PFSK-1 (cell line): Measurements from ENCODE around the gene XDH.

Source experiments
- POLR2AphosphoS5 ChIP-seq: IDR thresholded peaks from 2 replicates; pipeline ENCODE4 v1.6.1; 2012; ENCODE audit warnings: low read depth, mild to moderate bottlenecking, control low read depth, low read length, moderate library complexity
- REST ChIP-seq, 2 experiments: IDR thresholded peaks; 2 replicates each; pipeline versions ENCODE4 v1.6.1 to v1.8.0; 2011 to 2012; ENCODE audit warnings: low read depth in 2 of 2, low read length in 2 of 2, control low read depth in 1 of 2, inconsistent platforms in 1 of 2, mild to moderate bottlenecking in 1 of 2, moderate library complexity in 1 of 2; ENCODE audit not compliant: insufficient read depth in 1 of 2
- SIN3A ChIP-seq: IDR thresholded peaks from 2 replicates; pipeline ENCODE4 v1.6.1; 2012; ENCODE audit warnings: mild to moderate bottlenecking, low read length, moderate library complexity, borderline replicate concordance; ENCODE audit not compliant: insufficient read depth
- TAF1 ChIP-seq: IDR thresholded peaks from 2 replicates; pipeline ENCODE4 v1.6.1; 2012; ENCODE audit warnings: low read length, control low read depth, borderline replicate concordance; ENCODE audit not compliant: insufficient read depth

DNA sequence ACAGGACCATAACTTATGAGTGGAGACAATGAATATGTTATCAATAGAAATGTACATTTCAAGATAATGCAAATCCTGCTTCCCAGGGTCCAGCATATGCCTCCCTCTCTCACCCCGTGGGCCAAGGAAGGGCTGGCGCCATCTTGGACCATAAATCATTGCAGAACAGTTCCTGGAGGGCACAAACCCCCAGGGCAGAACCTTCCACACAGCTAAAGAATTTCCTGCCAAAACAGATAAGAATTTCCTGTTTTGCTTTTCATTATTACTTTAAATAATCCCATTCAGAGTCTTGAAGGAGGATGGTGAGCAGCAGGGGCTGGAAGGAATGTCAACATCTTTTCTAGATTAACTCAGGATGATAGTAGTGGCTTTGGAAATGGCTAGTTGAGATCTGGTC, 126.9 kb downstream of the XDH start:
- TF ChIP-seq REST (IDR thresholded peaks at IDR 0.05; ENCODE audit: insufficient read depth in 1 of 2, low read depth in 2 of 2, low read length in 2 of 2) = 0 out of 4 replicates have a peak, but pooled peaks of 1 of the 2 experiments have one; percentile 33
- TF ChIP-seq POLR2AphosphoS5 = no peak
- no peak for TF ChIP-seq TAF1
- no peak for TF ChIP-seq SIN3A
